Fibroblast of lung (primary cell): ENCODE measurements around the gene DENND6B. TPM values are rescaled to one million over a fixed set of nuclear protein-coding genes. Genes with fewer than 3 reads are reported as not detected.

Experiments used
- DNase-seq, 2 donors: peaks; one replicate each; pipeline versions ENCODE4 v3.0.0 to v3.0.0-alpha.2; 2010; ENCODE audit warnings: low read depth in 2 of 2
- H2AFZ ChIP-seq: 2 replicates; pipeline ENCODE4 v1.5.1; 2012; ENCODE audit warnings: low read length, control low read depth, inconsistent platforms
- H3K27ac ChIP-seq: 2 replicates; pipeline ENCODE4 v1.5.1; 2011; ENCODE audit warnings: low read length, control low read depth; ENCODE audit not compliant: insufficient read depth
- H3K27me3 ChIP-seq: 2 replicates; pipeline ENCODE4 v1.5.1; 2011; ENCODE audit warnings: mild to moderate bottlenecking, low read length; ENCODE audit not compliant: control insufficient read depth, insufficient read depth
- H3K36me3 ChIP-seq: 2 replicates; pipeline ENCODE4 v1.5.1; 2011; ENCODE audit warnings: low read length; ENCODE audit not compliant: control insufficient read depth, insufficient read depth
- H3K4me1 ChIP-seq: 2 replicates; pipeline ENCODE4 v1.5.1; 2011; ENCODE audit warnings: low read length; ENCODE audit not compliant: control insufficient read depth, insufficient read depth; ENCODE audit errors: extremely low read depth
- H3K4me2 ChIP-seq: 2 replicates; pipeline ENCODE4 v1.5.1; 2011; ENCODE audit warnings: low read length, control low read depth; ENCODE audit not compliant: insufficient read depth; ENCODE audit errors: extremely low read depth
- H3K4me3 ChIP-seq, 4 experiments: fragments of 200-600 bp in 1 of 4; sonication (generic) in 1 of 4; replicated peaks in 1 of 4; 2 replicates each; pipeline ENCODE4 v1.5.1; 2011 to 2016; ENCODE audit warnings: low read length in 4 of 4, low read depth in 3 of 4, mild to moderate bottlenecking in 3 of 4, control low read depth in 2 of 4, inconsistent platforms in 1 of 4, mixed read lengths in 1 of 4; ENCODE audit not compliant: insufficient read depth in 1 of 4; ENCODE audit errors: control extremely low read depth in 1 of 4
- H3K79me2 ChIP-seq: 2 replicates; pipeline ENCODE4 v1.5.1; 2012; ENCODE audit warnings: mild to moderate bottlenecking, low read length, inconsistent platforms; ENCODE audit not compliant: control insufficient read depth, insufficient read depth
- H3K9ac ChIP-seq: 2 replicates; pipeline ENCODE4 v1.5.1; 2011; ENCODE audit warnings: mild to moderate bottlenecking, low read length, control low read depth; ENCODE audit not compliant: insufficient read depth
- H3K9me3 ChIP-seq: 2 replicates; pipeline ENCODE4 v1.5.1; 2012; ENCODE audit warnings: low read depth, low read length; ENCODE audit not compliant: control insufficient read depth, insufficient read depth
- H4K20me1 ChIP-seq: 2 replicates; pipeline ENCODE4 v1.5.1; 2011; ENCODE audit warnings: low read length; ENCODE audit not compliant: control insufficient read depth, insufficient read depth; ENCODE audit errors: extremely low read depth
- CTCF ChIP-seq, 2 donors: IDR thresholded peaks in 1 of 2; conservative IDR thresholded peaks in 1 of 2; 1 replicate in 1 of 2; 2 replicates in 1 of 2; pipeline ENCODE4 v1.5.1; 2011 to 2012; ENCODE audit warnings: low read length in 2 of 2, control low read depth in 1 of 2, inconsistent platforms in 1 of 2, low read depth in 1 of 2, mild to moderate bottlenecking in 1 of 2
- EZH2 ChIP-seq: IDR thresholded peaks from 2 replicates; pipeline ENCODE4 v1.5.1; 2012; ENCODE audit warnings: low read length, control low read depth, mild to moderate bottlenecking; ENCODE audit errors: missing control alignments
- polyA plus RNA-seq, 2 donors: library from polyadenylated mRNA; depleted of rRNA in 1 of 2; stranded (reverse) in 1 of 2; unstranded in 1 of 2; fragments of >200 nt; gene quantifications; 2 replicates each; pipeline ENCODE4 v1.2.1, GENCODE V29; 2011 to 2012; ENCODE audit warnings: missing spikeins in 1 of 2
- total RNA-seq: library from RNA; depleted of rRNA; stranded (reverse); fragments of >200 nt; gene quantifications from 2 replicates; pipeline ENCODE4 v1.2.1, GENCODE V29; 2014

Gene DENND6B
- total and polyA plus RNA-seq, 2 donors (not counting 1 experiment from before 2014, with no cell fraction given): 1.9 to 2.0 TPM

GRCh38 chr22:50361688-50362087, 34.9 kb upstream of the DENND6B start:
- no peak for DNase-seq
- Histone ChIP-seq H3K9ac (no peak overlapping the region), H2AFZ (no peak overlapping the region), H3K4me1 (no peaks in the 10 kb centered on the region), H3K4me3 (no peak overlapping the region), H3K27ac (no peak overlapping the region), H3K79me2 (peaks cover 63% of the 10 kb centered on the region), H3K9me3 (no peaks in the 10 kb centered on the region), H3K27me3 (no peaks in the 10 kb centered on the region), H3K36me3 (no peaks in the 10 kb centered on the region), H4K20me1 (no peaks in the 10 kb centered on the region), H3K4me2 (no peak overlapping the region)
- TF ChIP-seq EZH2 (no peak), CTCF (conservative IDR thresholded peaks at IDR 0.05 in 1 of 2, IDR thresholded peaks at IDR 0.05 in 1 of 2; ENCODE audit: low read depth in 1 of 2, low read length in 2 of 2) (no peak)

GRCh38 chr22:50361222-50361621, 34.4 kb upstream of the DENND6B start:
- Histone ChIP-seq H3K27ac (no peak overlapping the region), H4K20me1 (no peaks in the 10 kb centered on the region), H2AFZ (no peak overlapping the region), H3K4me2 (no peak overlapping the region), H3K4me3 (no peak overlapping the region), H3K9me3 (no peaks in the 10 kb centered on the region), H3K36me3 (no peaks in the 10 kb centered on the region), H3K79me2 (peaks cover 60% of the 10 kb centered on the region), H3K4me1 (no peaks in the 10 kb centered on the region), H3K27me3 (no peaks in the 10 kb centered on the region), H3K9ac (no peak overlapping the region)
- TF ChIP-seq EZH2 (no peak), CTCF (conservative IDR thresholded peaks at IDR 0.05 in 1 of 2, IDR thresholded peaks at IDR 0.05 in 1 of 2; ENCODE audit: low read depth in 1 of 2, low read length in 2 of 2) (no peak)
- no peak for DNase-seq

- Histone ChIP-seq H3K9ac (no peak overlapping the region), H3K9me3 (no peaks in the 10 kb centered on the region), H2AFZ (no peak overlapping the region), H3K79me2 (peaks cover 60% of the 10 kb centered on the region), H3K27ac (no peak overlapping the region), H4K20me1 (no peaks in the 10 kb centered on the region), H3K4me2 (no peak overlapping the region), H3K36me3 (no peaks in the 10 kb centered on the region), H3K27me3 (no peaks in the 10 kb centered on the region), H3K4me1 (no peaks in the 10 kb centered on the region), H3K4me3 (no peak overlapping the region)
- TF ChIP-seq EZH2 (no peak), CTCF (conservative IDR thresholded peaks at IDR 0.05 in 1 of 2, IDR thresholded peaks at IDR 0.05 in 1 of 2; ENCODE audit: low read depth in 1 of 2, low read length in 2 of 2) (no peak)
- no peak for DNase-seq
Observed at GRCh38 chr22:50360578-50360977, 33.8 kb upstream of the DENND6B start.
